A673 (cell line): ENCODE data around the gene ASB5.

ENCODE experiments used
- CTCF ChIP-seq: fragments of 300-800, 200-600 bp; sonication (generic); conservative IDR thresholded peaks from 2 replicates; pipeline ENCODE4 v1.5.1; 2017; ENCODE audit warnings: low read depth, mild to moderate bottlenecking, antibody characterized with exemption, low read length, moderate library complexity, mixed read lengths
- EZH2 ChIP-seq: fragments of 200-600 bp; sonication (generic); IDR thresholded peaks from 2 replicates; pipeline ENCODE4 v1.6.1; 2017; ENCODE audit warnings: borderline replicate concordance, low read depth, mild to moderate bottlenecking, mixed read lengths, antibody characterized with exemption, low read length; ENCODE audit not compliant: poor library complexity, severe bottlenecking

GRCh38 chr4:176271749-176272148 lies 2.7 kb upstream of the ASB5 start:
- TF ChIP-seq EZH2 (no peak), CTCF (no peak)
